Endothelial cell of umbilical vein (primary cell): Measurements from ENCODE around the gene RNF121. TPM values are rescaled to one million over a fixed set of nuclear protein-coding genes. Genes with fewer than 3 reads are reported as not detected.

Experiments
- BruUV-seq: library from RNA; stranded (reverse); fragments of 400-500 nt; replicated peaks from 2 replicates; lab custom pipeline; 2021; lab: Mats Ljungman, UMichigan
- CTCF ChIA-PET: fragments of 300-600, 350-600 bp; sonication (Branson Sonifier 250); formaldehyde crosslinking; loops from one replicate; lab custom pipeline; 2021; ENCODE audit warnings: antibody characterized with exemption, inconsistent platforms; lab: Charles Lee
- POLR2A ChIA-PET: fragments of 300-600, 350-600 bp; sonication (Branson Sonifier 250); formaldehyde crosslinking; loops from one replicate; lab custom pipeline; 2021; ENCODE audit warnings: antibody characterized with exemption, inconsistent platforms; lab: Charles Lee
- DNase-seq: peaks from one replicate; pipeline ENCODE4 v3.0.0-alpha.2; 2011; ENCODE audit warnings: low read depth, low spot score
- FAIRE-seq: peaks from 2 replicates; lab custom pipeline; 2011; peaks lifted over from hg19 to GRCh38; lab: Jason Lieb, UNC
- H2AFZ ChIP-seq: 2 replicates; pipeline ENCODE4 v1.6.0; 2012; ENCODE audit warnings: low read depth, low read length, control low read depth, inconsistent platforms
- H3K27ac ChIP-seq: 2 replicates; pipeline ENCODE4 v1.5.1; 2011; ENCODE audit warnings: low read depth, mild to moderate bottlenecking, control low read depth, low read length, moderate library complexity; ENCODE audit not compliant: insufficient read depth
- H3K27me3 ChIP-seq, 2 experiments: 2 replicates each; pipeline versions ENCODE4 v1.6.0 to v1.6.1; 2011; ENCODE audit warnings: low read length in 2 of 2, mixed read lengths in 1 of 2; ENCODE audit not compliant: control insufficient read depth in 2 of 2, insufficient read depth in 2 of 2
- H3K36me3 ChIP-seq, 2 experiments: 2 replicates in 1 of 2; 3 replicates in 1 of 2; pipeline ENCODE4 v1.5.1; 2011; ENCODE audit warnings: low read length in 2 of 2, mild to moderate bottlenecking in 1 of 2, moderate library complexity in 1 of 2; ENCODE audit not compliant: control insufficient read depth in 2 of 2, insufficient read depth in 2 of 2; ENCODE audit errors: extremely low read depth in 1 of 2
- H3K4me1 ChIP-seq: 3 replicates; pipeline ENCODE4 v1.5.1; 2011; ENCODE audit warnings: mild to moderate bottlenecking, low read length; ENCODE audit not compliant: control insufficient read depth, insufficient read depth; ENCODE audit errors: extremely low read depth
- H3K4me2 ChIP-seq: 2 replicates; pipeline ENCODE4 v1.6.1; 2011; ENCODE audit warnings: low read length, control low read depth, mixed read lengths; ENCODE audit not compliant: insufficient read depth
- H3K4me3 ChIP-seq, 3 experiments: fragments of 200-600 bp in 1 of 3; sonication (generic), shearing (Covaris generic) in 1 of 3; replicated peaks in 1 of 3; 2 replicates each; pipeline ENCODE4 v1.5.1; 2011 to 2016; ENCODE audit warnings: control low read depth in 3 of 3, low read length in 3 of 3, mild to moderate bottlenecking in 2 of 3, inconsistent platforms in 1 of 3, low read depth in 1 of 3, moderate library complexity in 1 of 3; ENCODE audit not compliant: insufficient read depth in 1 of 3
- H3K79me2 ChIP-seq: 2 replicates; pipeline ENCODE4 v1.6.0; 2012; ENCODE audit warnings: low read length, inconsistent platforms; ENCODE audit not compliant: control insufficient read depth, insufficient read depth
- H3K9ac ChIP-seq: replicated peaks from 2 replicates; pipeline ENCODE3; 2011; ENCODE audit warnings: low read length, control low read depth; ENCODE audit not compliant: insufficient read depth; ENCODE audit errors: extremely low read depth
- H3K9me1 ChIP-seq: replicated peaks from 3 replicates; pipeline ENCODE4 v1.6.0; 2011; ENCODE audit warnings: mild to moderate bottlenecking, low read length; ENCODE audit not compliant: control insufficient read depth, insufficient read depth; ENCODE audit errors: extremely low read depth
- H3K9me3 ChIP-seq: replicated peaks from 2 replicates; pipeline ENCODE4 v1.5.1; 2012; ENCODE audit warnings: low read length, inconsistent platforms; ENCODE audit not compliant: control insufficient read depth, insufficient read depth
- H4K20me1 ChIP-seq: replicated peaks from 2 replicates; pipeline ENCODE3; 2011; ENCODE audit warnings: mild to moderate bottlenecking, low read length; ENCODE audit not compliant: control insufficient read depth, insufficient read depth; ENCODE audit errors: extremely low read depth
- EZH2 ChIP-seq: IDR thresholded peaks from 2 replicates; pipeline ENCODE4 v1.6.1; 2012; ENCODE audit warnings: borderline replicate concordance, low read depth, mild to moderate bottlenecking, moderate library complexity, low read length, inconsistent platforms; ENCODE audit not compliant: severe bottlenecking
- MAX ChIP-seq: IDR thresholded peaks from 2 replicates; pipeline ENCODE4 v1.6.1; 2011; ENCODE audit not compliant: insufficient read depth, insufficient read length
- MYC ChIP-seq: IDR thresholded peaks from one replicate; pipeline ENCODE4 v1.6.1; 2011; ENCODE audit warnings: mild to moderate bottlenecking, low read depth, low read length
- POLR2AphosphoS5 ChIP-seq: IDR thresholded peaks from 2 replicates; pipeline ENCODE4 v1.6.1; 2012; ENCODE audit warnings: low read depth, mild to moderate bottlenecking, control low read depth, low read length, moderate library complexity; ENCODE audit not compliant: insufficient read depth
- dilution Hi-C: fragments of 300-500 bp; cut with MboI; formaldehyde crosslinking; loops from one replicate; pipeline ENCODE4 v1.15.0; 2019; ENCODE audit warnings: low sequenced_read_pairs; ENCODE audit not compliant: extremely low pct_ligation_motif_present
- intact Hi-C: fragments of 100-400 bp; cut with micrococcal nuclease; formaldehyde crosslinking; loops from one replicate; pipeline ENCODE4 v1.10.0; 2022
- polyA plus RNA-seq, 4 experiments: library from polyadenylated mRNA; depleted of rRNA in 3 of 4; stranded (reverse) in 3 of 4; unstranded in 1 of 4; fragments of >200 nt; gene quantifications; 2 replicates each; pipeline versions ENCODE4 v1.2.1 to v1.2.3, GENCODE V29; 2011 to 2012; ENCODE audit warnings: missing spikeins in 1 of 4
- total RNA-seq: library from RNA; stranded (reverse); gene quantifications from 2 replicates; pipeline ENCODE4 v1.2.3, GENCODE V29; 2021

RNF121 gene
- total and polyA plus RNA-seq, 2 donors (not counting 3 experiments of a cell fraction or from before 2014, with no cell fraction given), result 61.4 to 99.9 TPM

GRCh38 chr11:72040491-72041363 is 111.9 kb downstream of the RNF121 start:
- BruUV-seq, result TSS peak; percentile 79
- Histone ChIP-seq H3K9ac (peak overlapping the region; percentile 92), H3K79me2 (peaks cover 58% of the 10 kb centered on the region), H3K27me3 (no peaks in the 10 kb centered on the region), H3K4me1 (peaks cover 38% of the 10 kb centered on the region), H3K4me2 (peak overlapping the region; percentile 71), H4K20me1 (peaks cover 4% of the 10 kb centered on the region), H3K36me3 (no peaks in the 10 kb centered on the region), H3K9me3 (no peaks in the 10 kb centered on the region), H3K4me3 (peak overlapping the region; percentile 28 to 66 (median 58)), H3K27ac (peak overlapping the region; percentile 90), H2AFZ (peak overlapping the region; percentile 22), H3K9me1 (no peaks in the 10 kb centered on the region)
- CTCF ChIA-PET, result interaction anchor here (0.9 to 5.2 kb wide), 13 partner anchors 8 to 390 kb away, joined by 3 to 89 read pairs (median 5); no protein-coding TSS in a partner anchor
- intact Hi-C loops, result loop anchor here (1.0 to 2.0 kb wide), 5 partner anchors 32 to 183 kb away; partner anchors contain the start of genes ANAPC15, LAMTOR1, LRRC51 and NUMA1
- peak; percentile 96 for DNase-seq
- FAIRE-seq, result peak; percentile 97
- no peak for TF ChIP-seq EZH2
- peak; percentile 38 for TF ChIP-seq MAX
- peak; percentile 17 for TF ChIP-seq POLR2AphosphoS5
- no peak for TF ChIP-seq MYC
- dilution Hi-C loops, result no loop called here
- POLR2A ChIA-PET, result interaction anchor here (0.9 to 2.6 kb wide), 4 partner anchors 8 to 44 kb away, joined by 3 to 7 read pairs (median 4); no protein-coding TSS in a partner anchor
